Ovary (tissue), 9 donors: ENCODE results near the gene EXT2. TPM values are rescaled to one million over a fixed set of nuclear protein-coding genes. Genes with fewer than 3 reads are reported as not detected.

ENCODE experiments used
- DNase-seq, 5 donors: peaks; one replicate each; pipeline ENCODE4 v3.0.0-alpha.2; 2019 to 2020
- H3K27ac ChIP-seq, 2 donors: fragments of 200-600 bp; one replicate each; pipeline versions ENCODE4 v1.5.1 to v1.8.0; 2019 to 2022
- H3K27me3 ChIP-seq: fragments of 200-600 bp; one replicate; pipeline ENCODE4 v1.8.0; 2022
- H3K36me3 ChIP-seq: fragments of 200-600 bp; sonication (generic); one replicate; pipeline ENCODE4 v1.5.1; 2019
- H3K4me1 ChIP-seq: one replicate; pipeline ENCODE4 v1.8.1; 2013; ENCODE audit warnings: mild to moderate bottlenecking, moderate library complexity; ENCODE audit not compliant: insufficient read depth
- H3K4me3 ChIP-seq: fragments of 200-600 bp; sonication (generic); one replicate; pipeline ENCODE4 v1.5.1; 2017
- H3K9me3 ChIP-seq, 2 donors: fragments of 200-600 bp in 1 of 2; sonication (generic) in 1 of 2; one replicate each; pipeline versions ENCODE4 v1.5.1 to v1.8.1; 2013 to 2019; ENCODE audit warnings: mild to moderate bottlenecking in 1 of 2, moderate library complexity in 1 of 2
- CTCF ChIP-seq, 3 donors: fragments of 450-650 bp in 2 of 3; fragments of 200-600 bp in 1 of 3; IDR thresholded peaks; one replicate each; pipeline versions ENCODE4 v1.5.1 to v1.8.0; 2016 to 2022; ENCODE audit warnings: antibody characterized with exemption in 3 of 3, mild to moderate bottlenecking in 1 of 3
- EP300 ChIP-seq: sonication (generic); formaldehyde crosslinking; IDR thresholded peaks from one replicate; pipeline ENCODE4 v1.6.1; 2017; ENCODE audit warnings: antibody characterized with exemption
- POLR2A ChIP-seq: fragments of 450-650 bp; IDR thresholded peaks from one replicate; pipeline ENCODE4 v1.6.1; 2017; ENCODE audit warnings: antibody characterized with exemption, mild to moderate bottlenecking, moderate library complexity
- WGBS, 3 donors: extraction: QIAGEN DNeasy Blood & Tissue Kit in 1 of 3; methylation state at CpG; one replicate each; pipeline versions ENCODE4 v1.1.5 to v1.1.7; 2013 to 2017; 5-methylcytosine and 5-hydroxymethylcytosine counted together
- intact Hi-C, 4 donors: fragments of 100-400 bp; cut with DNase I; formaldehyde crosslinking; loops; one replicate each; pipeline versions ENCODE4 v1.11.0 to v1.15.1; 2022 to 2023
- polyA plus RNA-seq, 2 donors: library from polyadenylated mRNA; stranded (reverse); fragments of 200-250 nt in 1 of 2; fragments of 350-450 nt in 1 of 2; fragmentation: Illumina TruSeq in 1 of 2; extraction: RNeasy Lipid Tissue Mini Kit (QIAGEN cat#74804) in 1 of 2; gene quantifications; one replicate each; pipeline ENCODE4 v1.2.3, GENCODE V29; 2013 to 2014
- total RNA-seq, 7 donors: library from RNA; depleted of rRNA in 2 of 7; stranded (reverse); fragments of >200 nt in 2 of 7; fragmentation: NEBNext Ultra II Directional in 3 of 7; extraction: Animal tissue kit (Norgen Biotek cat#: 25700) in 3 of 7; gene quantifications; one replicate each; pipeline versions ENCODE4 v1.1.0 to v1.2.4, GENCODE V29; 2016 to 2023
- donor health status: DM: no; HTN: no; CAD: no; lungs with moderate emphysema.
- donor health status: DM: no; HTN: no; CAD: no.
- donor health status: Bipolar disorder and iron deficiency.
- donor health status: DM: yes; HTN: yes; CAD: no.
- donor health status: DM: no; HTN: no; CAD: no.
- donor health status: DM: yes; HTN: yes; CAD: no.

The EXT2 gene
- total and polyA plus RNA-seq, 9 donors: 38.0 to 88.8 (median 47.1) TPM

DNA sequence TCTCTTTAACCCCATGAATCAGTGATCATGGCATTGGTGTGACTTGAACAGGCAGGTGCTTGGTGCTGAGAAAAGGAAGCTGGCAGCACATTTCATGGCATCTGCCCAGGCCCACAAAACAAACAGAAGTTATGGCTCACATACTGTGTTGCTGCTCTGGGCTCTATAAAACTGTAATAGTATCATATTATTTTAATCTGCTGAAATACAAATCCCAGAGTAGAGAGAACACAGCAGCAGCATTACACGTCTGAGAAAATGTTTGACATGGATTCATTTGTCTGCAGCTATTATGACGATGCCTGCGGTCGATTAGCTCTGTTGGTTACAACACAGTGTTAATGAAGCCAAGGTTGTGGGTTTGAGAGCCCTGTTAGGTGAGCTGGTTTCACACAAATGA lies 133.6 kb downstream of the EXT2 start:
- 87 to 95% (median 93%) methylated on average over 4 of the region's 4 CpGs for WGBS, 3 donors
- no peaks in the 10 kb centered on the region for H3K36me3 ChIP-seq
- H3K27me3 ChIP-seq: no peaks in the 10 kb centered on the region
- no peaks in the 10 kb centered on the region for H3K4me1 ChIP-seq
- DNase-seq: no peak
- intact Hi-C loops: no loop called here
- TF ChIP-seq POLR2A (no peak), CTCF (IDR thresholded peaks at IDR 0.05) (no peak), EP300 (no peak)
- H3K4me3 ChIP-seq: no peak overlapping the region
- H3K27ac ChIP-seq: no peak overlapping the region
- no peaks in the 10 kb centered on the region for H3K9me3 ChIP-seq

- 57 to 67% (median 66%) methylated on average over 3 of the region's 3 CpGs for WGBS, 3 donors
- intact Hi-C loops: no loop called here
- Histone ChIP-seq H3K4me1 (no peaks in the 10 kb centered on the region), H3K27me3 (no peaks in the 10 kb centered on the region), H3K9me3 (no peaks in the 10 kb centered on the region), H3K36me3 (no peaks in the 10 kb centered on the region), H3K27ac (no peak overlapping the region), H3K4me3 (no peak overlapping the region)
- DNase-seq: no peak
- TF ChIP-seq EP300 (no peak), CTCF (IDR thresholded peaks at IDR 0.05) (no peak), POLR2A (no peak)
These were observed 134.1 kb downstream of the EXT2 start for GRCh38 chr11:44229624-44230023.

- Histone ChIP-seq H3K36me3 (no peaks in the 10 kb centered on the region), H3K4me1 (no peaks in the 10 kb centered on the region), H3K27ac (no peak overlapping the region), H3K9me3 (no peaks in the 10 kb centered on the region), H3K4me3 (no peak overlapping the region), H3K27me3 (no peaks in the 10 kb centered on the region)
- no peak for DNase-seq
- WGBS, 3 donors: 82 to 91% (median 84%) methylated on average over 8 of the region's 8 CpGs
- intact Hi-C loops: no loop called here
- no peak for TF ChIP-seq EP300
- TF ChIP-seq POLR2A: no peak
- no peak for TF ChIP-seq CTCF (IDR thresholded peaks at IDR 0.05)
These were observed 140.3 kb downstream of the EXT2 start for GRCh38 chr11:44235765-44236201.

DNA sequence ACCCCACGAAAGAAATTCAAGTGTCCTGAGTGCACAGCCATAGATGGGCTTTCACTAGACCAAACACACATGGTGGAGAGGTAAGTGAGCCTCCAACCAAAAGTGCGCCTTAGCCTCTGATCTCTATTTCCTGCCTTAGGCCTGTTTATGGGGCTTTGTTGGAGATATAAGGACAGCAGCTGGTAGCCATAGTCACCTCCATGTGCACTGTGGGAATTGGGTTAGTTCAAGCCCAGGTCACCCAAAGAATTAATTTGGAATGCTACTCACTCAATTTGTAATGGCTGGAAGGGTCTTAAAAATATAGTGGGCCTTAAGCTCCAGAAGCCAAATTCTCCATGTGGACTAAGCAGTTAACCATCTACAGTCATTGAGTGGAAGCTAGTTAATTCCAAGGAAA lies 140.8 kb downstream of the EXT2 start:
- TF ChIP-seq EP300: no peak
- TF ChIP-seq CTCF (IDR thresholded peaks at IDR 0.05): no peak
- no peak for TF ChIP-seq POLR2A

DNA sequence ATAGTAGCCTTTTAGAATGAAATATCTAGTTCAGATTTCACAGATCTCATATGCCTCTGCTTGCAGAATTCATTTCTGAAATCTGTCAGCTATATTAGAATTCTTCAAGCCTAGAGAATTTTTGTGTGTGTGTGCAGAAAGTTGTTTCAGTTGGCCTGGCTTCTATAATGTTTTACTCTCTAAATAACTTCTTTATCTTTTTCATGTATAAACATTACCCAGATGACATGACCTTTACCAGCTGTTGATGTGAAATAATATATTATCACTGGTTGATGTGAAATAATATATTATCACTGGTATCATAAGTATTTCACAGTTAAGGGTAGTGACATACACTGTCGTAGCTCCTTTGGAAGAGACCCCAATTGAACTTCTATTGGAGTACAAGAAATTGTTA lies 141.7 kb downstream of the EXT2 start:
- Histone ChIP-seq H3K27ac (no peak overlapping the region), H3K27me3 (no peaks in the 10 kb centered on the region), H3K36me3 (no peaks in the 10 kb centered on the region), H3K4me3 (no peak overlapping the region), H3K4me1 (no peaks in the 10 kb centered on the region), H3K9me3 (no peaks in the 10 kb centered on the region)
- DNase-seq: no peak
- intact Hi-C loops: no loop called here
- WGBS, 3 donors: 16 to 41% (median 27%) methylated on average over 1 of the region's 1 CpG
- TF ChIP-seq EP300: no peak
- no peak for TF ChIP-seq POLR2A
- no peak for TF ChIP-seq CTCF (IDR thresholded peaks at IDR 0.05)

More for the DNA sequence above, 140.8 kb downstream of the EXT2 start:
- no peaks in the 10 kb centered on the region for H3K9me3 ChIP-seq
- H3K4me1 ChIP-seq: no peaks in the 10 kb centered on the region
- H3K4me3 ChIP-seq: no peak overlapping the region
- H3K36me3 ChIP-seq: no peaks in the 10 kb centered on the region
- DNase-seq: no peak
- intact Hi-C loops: no loop called here
- no peaks in the 10 kb centered on the region for H3K27me3 ChIP-seq
- no peak overlapping the region for H3K27ac ChIP-seq
- WGBS, 3 donors: 95 to 97% (median 97%) methylated on average over 2 of the region's 2 CpGs
